Urinary bladder (tissue), 4 donors: Measurements from ENCODE around the gene MYCN. TPM values are rescaled to one million over a fixed set of nuclear protein-coding genes. Genes with fewer than 3 reads are reported as not detected.
"Not testable (repeated sequence)": the region's sequence is repeated elsewhere in the genome, so short reads cannot be mapped to it uniquely, and the experiment has no call there.

Source experiments
- DNase-seq: peaks from one replicate; pipeline ENCODE4 v3.0.0-alpha.2; 2015; ENCODE audit errors: extremely low spot score
- H3K27ac ChIP-seq: one replicate; pipeline ENCODE4 v1.5.1; 2013; ENCODE audit warnings: low read depth, mild to moderate bottlenecking, moderate library complexity
- H3K36me3 ChIP-seq: one replicate; pipeline ENCODE4 v1.6.1; 2013; ENCODE audit warnings: mild to moderate bottlenecking, moderate library complexity; ENCODE audit not compliant: insufficient read depth
- H3K4me1 ChIP-seq: one replicate; pipeline ENCODE4 v1.6.1; 2013; ENCODE audit warnings: mild to moderate bottlenecking, moderate library complexity; ENCODE audit not compliant: insufficient read depth
- H3K4me3 ChIP-seq: one replicate; pipeline ENCODE4 v1.5.1; 2013; ENCODE audit warnings: low read depth, low read length
- WGBS: extraction: QIAGEN DNeasy Blood & Tissue Kit; methylation state at CpG from one replicate; pipeline ENCODE4 v1.1.7; 2013; 5-methylcytosine and 5-hydroxymethylcytosine counted together
- polyA plus RNA-seq: library from polyadenylated mRNA; stranded (reverse); fragments of 200-250 nt; gene quantifications from one replicate; pipeline ENCODE4 v1.2.3, GENCODE V29; 2013
- total RNA-seq: library from RNA; depleted of rRNA; stranded (reverse); fragments of >200 nt; gene quantifications from one replicate; pipeline ENCODE4 v1.2.3, GENCODE V29; 2014
- donor health status: healthy with polysubstance abuse.
- donor health status: healthy.

Gene MYCN
- total and polyA plus RNA-seq, 2 donors = 0.35 to 3.3 TPM

- DNase-seq = no peak
- Histone ChIP-seq H3K36me3 (no peaks in the 10 kb centered on the region), H3K4me3 (no peak overlapping the region), H3K4me1 (peaks cover 2% of the 10 kb centered on the region), H3K27ac (no peak overlapping the region)
- WGBS = 27% methylated on average over 10 of the region's 10 CpGs
Observed at GRCh38 chr2:15914596-15915385, 25.6 kb upstream of the MYCN start.

GRCh38 chr2:15915546-15915945 is 24.8 kb upstream of the MYCN start:
- not testable (repeated sequence) for DNase-seq, H3K4me1 ChIP-seq, H3K36me3 ChIP-seq, H3K4me3 ChIP-seq, H3K27ac ChIP-seq
- 59% methylated on average over 4 of the region's 4 CpGs for WGBS

GRCh38 chr2:15916336-15916735 is 24.0 kb upstream of the MYCN start:
- DNase-seq = no peak
- Histone ChIP-seq H3K4me3 (no peak overlapping the region), H3K4me1 (peaks cover 2% of the 10 kb centered on the region), H3K36me3 (no peaks in the 10 kb centered on the region), H3K27ac (no peak overlapping the region)
- 97% methylated on average over 4 of the region's 4 CpGs for WGBS

GRCh38 chr2:15918761-15919356 is 21.5 kb upstream of the MYCN start:
- Histone ChIP-seq H3K4me1 (no peaks in the 10 kb centered on the region), H3K36me3 (no peaks in the 10 kb centered on the region), H3K27ac (no peak overlapping the region), H3K4me3 (no peak overlapping the region)
- WGBS = 61% methylated on average over 9 of the region's 9 CpGs
- no peak for DNase-seq

- Histone ChIP-seq H3K4me1 (no peaks in the 10 kb centered on the region), H3K36me3 (no peaks in the 10 kb centered on the region), H3K4me3 (no peak overlapping the region), H3K27ac (no peak overlapping the region)
- no peak for DNase-seq
- 44% methylated on average over 7 of the region's 7 CpGs for WGBS
Observed at GRCh38 chr2:15919716-15920434, 20.5 kb upstream of the MYCN start.

GRCh38 chr2:15920696-15921095 is 19.7 kb upstream of the MYCN start:
- Histone ChIP-seq H3K36me3 (no peaks in the 10 kb centered on the region), H3K4me1 (no peaks in the 10 kb centered on the region), H3K4me3 (no peak overlapping the region), H3K27ac (no peak overlapping the region)
- 65% methylated on average over 10 of the region's 10 CpGs for WGBS
- no peak for DNase-seq

- Histone ChIP-seq H3K27ac (no peak overlapping the region), H3K36me3 (no peaks in the 10 kb centered on the region), H3K4me1 (no peaks in the 10 kb centered on the region), H3K4me3 (no peak overlapping the region)
- WGBS = 83% methylated on average over 4 of the region's 4 CpGs
- no peak for DNase-seq
Observed at GRCh38 chr2:15923597-15923996, 16.8 kb upstream of the MYCN start.

- Histone ChIP-seq H3K4me1 (no peaks in the 10 kb centered on the region), H3K36me3 (no peaks in the 10 kb centered on the region), H3K4me3 (no peak overlapping the region), H3K27ac (no peak overlapping the region)
- no peak for DNase-seq
- WGBS = 61% methylated on average over 3 of the region's 3 CpGs
Observed at GRCh38 chr2:15925819-15926218, 14.5 kb upstream of the MYCN start.

GRCh38 chr2:15926252-15926651 is 14.1 kb upstream of the MYCN start:
- 92% methylated on average over 7 of the region's 7 CpGs for WGBS
- no peak overlapping the region for H3K27ac ChIP-seq
- no peaks in the 10 kb centered on the region for H3K36me3 ChIP-seq
- H3K4me3 ChIP-seq = no peak overlapping the region
- no peaks in the 10 kb centered on the region for H3K4me1 ChIP-seq
- DNase-seq = no peak

GRCh38 chr2:15927551-15928218 is 12.7 kb upstream of the MYCN start:
- Histone ChIP-seq H3K36me3 (no peaks in the 10 kb centered on the region), H3K4me1 (no peaks in the 10 kb centered on the region), H3K4me3 (no peak overlapping the region), H3K27ac (no peak overlapping the region)
- 78% methylated on average over 11 of the region's 11 CpGs for WGBS
- DNase-seq = no peak

- not testable (repeated sequence) for DNase-seq, H3K27ac ChIP-seq, H3K4me1 ChIP-seq, H3K4me3 ChIP-seq, H3K36me3 ChIP-seq
- 76% methylated on average over 3 of the region's 3 CpGs for WGBS
Observed at GRCh38 chr2:15929008-15929407, 11.3 kb upstream of the MYCN start.

GRCh38 chr2:15929861-15930260 is 10.5 kb upstream of the MYCN start:
- H3K36me3 ChIP-seq = no peaks in the 10 kb centered on the region
- no peaks in the 10 kb centered on the region for H3K4me1 ChIP-seq
- H3K4me3 ChIP-seq = no peak overlapping the region
- 86% methylated on average over 5 of the region's 5 CpGs for WGBS
- DNase-seq = no peak
- no peak overlapping the region for H3K27ac ChIP-seq

GRCh38 chr2:15930589-15931318 is 9.6 kb upstream of the MYCN start:
- Histone ChIP-seq H3K4me3 (no peak overlapping the region), H3K36me3 (no peaks in the 10 kb centered on the region), H3K27ac (no peak overlapping the region), H3K4me1 (no peaks in the 10 kb centered on the region)
- 80% methylated on average over 5 of the region's 5 CpGs for WGBS
- no peak for DNase-seq
